Uterine smooth muscle cell (primary cell): Measurements from ENCODE around the gene FUT8. TPM values are rescaled to one million over a fixed set of nuclear protein-coding genes. Genes with fewer than 3 reads are reported as not detected.

Source experiments
- total RNA-seq: library from RNA; depleted of rRNA; stranded (reverse); fragments of >200 nt; gene quantifications from 2 replicates; pipeline ENCODE4 v1.2.3, GENCODE V29; 2014

The FUT8 gene
- total RNA-seq, result 139 and 141 TPM in 2 replicates

DNA sequence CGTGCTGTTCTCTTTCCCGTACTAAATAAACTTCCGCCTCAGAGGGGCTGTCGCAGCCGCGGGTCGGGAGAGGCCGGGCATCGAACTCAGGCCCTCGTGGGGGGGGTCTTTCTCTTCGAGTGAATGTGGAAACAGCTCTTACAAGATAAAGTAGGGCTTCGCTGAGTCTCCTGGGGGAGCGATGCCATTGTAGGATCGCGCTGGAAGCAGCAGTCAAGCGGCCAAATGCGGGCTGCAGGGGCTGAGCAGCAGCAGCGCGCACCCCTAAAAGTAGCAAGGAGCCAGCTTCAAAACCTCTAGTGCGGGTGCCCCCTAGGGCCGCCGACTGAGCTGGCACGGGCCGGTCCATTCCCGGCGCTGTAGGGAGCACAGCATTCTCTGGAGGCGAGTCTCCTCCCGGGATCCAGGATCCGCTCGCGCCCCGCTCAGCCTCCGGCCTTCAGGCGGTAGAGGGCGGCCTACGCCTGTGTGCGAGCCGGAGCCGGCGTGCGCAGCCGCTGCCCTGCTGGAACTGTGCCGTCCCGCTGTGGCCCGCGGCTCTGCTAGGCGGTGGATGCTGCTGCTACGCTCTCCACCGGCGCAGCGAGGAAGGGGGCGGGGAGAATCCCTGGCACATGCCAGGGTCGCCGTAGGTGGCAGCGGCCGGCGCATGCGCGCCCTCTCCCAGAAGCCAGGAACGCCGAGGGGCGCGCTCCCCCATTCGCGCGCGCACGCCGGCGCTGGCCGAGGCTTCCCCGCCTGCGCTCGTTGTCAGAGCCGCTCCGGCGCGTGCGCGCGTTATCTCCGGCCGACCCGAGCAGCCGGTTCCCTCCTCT, at the start of gene FUT8:
Gene FUT8, plus strand, starts transcription at position 699 of the 815 bp plus-strand sequence. CDS start 148,834 bp downstream, outside the sequence.

